Stimulated activated naive CD8-positive, alpha-beta T cell treated with anti-CD3 and anti-CD28 coated beads, Interleukin-15, amount 100 ng/mL, for 72 hours (primary cell): ENCODE results near the gene PBX3.

Experiments used
- ATAC-seq: fragments of 150-1000 bp; cut with Tn5 transposase; 2 replicates; pipeline ENCODE4 v1.10.0; 2021; ENCODE audit warnings: mild to moderate bottlenecking, moderate library complexity
- DNase-seq, 2 donors: peaks; one replicate each; pipeline ENCODE4 v3.0.0; 2021 to 2022
- H3K27ac Mint-ChIP-seq, 2 donors: one replicate each; pipeline ENCODE4 v1.8.0; 2022; ENCODE audit warnings: mild to moderate bottlenecking in 2 of 2, mixed read lengths in 2 of 2, moderate library complexity in 2 of 2
- H3K27me3 Mint-ChIP-seq: one replicate; pipeline ENCODE4 v1.8.0; 2022; ENCODE audit warnings: mixed read lengths
- H3K4me1 Mint-ChIP-seq: one replicate; pipeline ENCODE4 v1.8.0; 2022; ENCODE audit warnings: mild to moderate bottlenecking, mixed read lengths
- H3K4me3 Mint-ChIP-seq, 2 donors: one replicate each; pipeline ENCODE4 v1.8.0; 2022; ENCODE audit warnings: mild to moderate bottlenecking in 2 of 2, mixed read lengths in 2 of 2, moderate library complexity in 1 of 2
- H3K9me3 Mint-ChIP-seq, 2 donors: one replicate each; pipeline ENCODE4 v1.8.0; 2022; ENCODE audit warnings: mixed read lengths in 2 of 2

The PBX3 gene

DNA sequence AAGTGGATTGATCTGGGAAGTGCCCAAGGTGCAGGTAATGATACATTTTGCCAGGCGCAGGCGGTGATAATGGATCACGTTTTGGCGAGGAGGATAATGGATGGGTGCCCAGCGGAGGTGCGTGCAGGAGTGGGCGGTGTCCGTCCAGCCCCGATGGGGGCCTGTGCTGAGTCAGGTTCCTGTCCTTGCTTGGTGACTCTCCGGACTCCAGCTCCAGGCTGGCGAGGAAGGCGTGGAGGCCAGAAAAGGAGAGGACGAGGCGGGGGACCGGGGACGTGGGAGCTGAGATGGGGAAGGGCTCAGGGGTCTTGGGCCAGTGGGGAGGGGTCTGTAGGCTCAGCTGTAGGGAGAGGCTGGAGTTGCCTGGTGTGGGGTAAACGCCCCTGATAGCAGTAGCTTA is 268.3 kb downstream of the PBX3 start:
- H3K27ac Mint-ChIP-seq: no peak overlapping the region
- DNase-seq: no peak
- peaks cover 14% of the 10 kb centered on the region for H3K27me3 Mint-ChIP-seq
- H3K4me1 Mint-ChIP-seq: no peaks in the 10 kb centered on the region
- peaks cover 0 to under 1% of the 10 kb centered on the region in 2 donors for H3K9me3 Mint-ChIP-seq
- no peak for ATAC-seq
- no peak overlapping the region for H3K4me3 Mint-ChIP-seq

DNA sequence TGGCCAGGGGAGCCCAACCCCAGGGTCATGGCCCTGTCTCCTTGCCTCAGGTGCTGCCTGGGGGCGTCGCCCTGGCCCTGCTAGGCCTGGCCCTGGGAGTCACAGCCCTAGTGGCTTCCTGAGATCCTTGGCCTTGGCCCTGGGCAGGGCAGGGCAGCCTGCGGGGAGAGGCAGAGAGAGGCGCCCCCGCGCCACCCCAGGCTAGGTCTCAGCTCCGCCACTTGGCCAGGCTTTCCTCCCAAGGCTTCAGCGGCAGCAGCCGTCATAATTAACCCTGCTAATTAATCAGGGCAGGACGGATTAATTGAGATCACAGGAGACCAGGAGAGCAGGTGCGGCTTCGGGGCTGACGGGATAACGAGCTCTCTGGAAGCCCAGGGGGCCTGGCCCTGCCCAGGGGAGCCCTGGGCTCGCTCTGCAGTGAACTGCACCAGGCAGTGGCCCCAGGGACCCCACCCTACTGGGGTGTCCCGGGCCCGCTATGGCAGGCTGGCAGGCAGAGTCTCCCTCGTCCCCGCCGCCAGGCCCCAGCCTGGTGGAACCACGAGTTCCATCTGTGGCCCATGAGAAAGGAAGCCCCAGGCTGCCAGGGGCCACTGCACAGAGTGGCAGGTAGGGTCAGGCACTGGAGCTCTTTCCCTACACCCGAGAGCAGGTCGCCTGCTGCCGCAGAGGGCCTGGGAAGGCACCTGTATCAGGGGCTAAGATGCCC is 269.6 kb downstream of the PBX3 start:
- Mint-ChIP-seq H3K9me3 (no peaks in the 10 kb centered on the region), H3K4me3 (no peak overlapping the region), H3K4me1 (no peaks in the 10 kb centered on the region), H3K27ac (no peak overlapping the region), H3K27me3 (peaks cover 18% of the 10 kb centered on the region)
- no peak for ATAC-seq
- no peak for DNase-seq
